22Rv1 (cell line): ENCODE results near the gene TTLL7.

Experiments used
- CTCF ChIP-seq: fragments of 450-650 bp; IDR thresholded peaks from 2 replicates; pipeline ENCODE4 v1.5.1; 2017; ENCODE audit warnings: mild to moderate bottlenecking
- ZFX ChIP-seq: fragments of 450-650 bp; IDR thresholded peaks from 2 replicates; pipeline ENCODE4 v1.6.1; 2017; ENCODE audit warnings: antibody characterized with exemption, borderline replicate concordance

GRCh38 chr1:84037758-84038611, 39.1 kb upstream of the TTLL7 start:
- TF ChIP-seq CTCF (no peak), ZFX (no peak)
